Activated CD4-positive, alpha-beta T cell treated with anti-CD3 and anti-CD28 coated beads for 36 hours (primary cell): ENCODE measurements around the gene CALR3. TPM values are rescaled to one million over a fixed set of nuclear protein-coding genes. Genes with fewer than 3 reads are reported as not detected.
A peak's percentile ranks its signal among the peaks of the same experiment; 100 is the strongest.
"Not testable (repeated sequence)": the region's sequence is repeated elsewhere in the genome, so short reads cannot be mapped to it uniquely, and the experiment has no call there.

Experiments
- ATAC-seq: fragments of 200-7000 bp; cut with Tn5 transposase; one replicate; pipeline ENCODE4 v1.10.0; 2021; ENCODE audit warnings: mild to moderate bottlenecking, moderate library complexity
- CTCF ChIA-PET: fragments of 350-600 bp; sonication (Branson Sonifier 250); formaldehyde crosslinking; loops from one replicate; lab custom pipeline; 2021; ENCODE audit warnings: antibody characterized with exemption; lab: Charles Lee
- POLR2A ChIA-PET: fragments of 350-600 bp; sonication (Branson Sonifier 250); formaldehyde crosslinking; loops from one replicate; lab custom pipeline; 2021; ENCODE audit warnings: antibody characterized with exemption, inconsistent platforms; lab: Charles Lee
- DNase-seq: peaks from one replicate; pipeline ENCODE4 v3.0.0-alpha.2; 2020
- H3K27ac Mint-ChIP-seq: one replicate; pipeline ENCODE4 v1.8.0; 2021; ENCODE audit warnings: mixed read lengths
- H3K27me3 Mint-ChIP-seq: one replicate; pipeline ENCODE4 v1.8.0; 2021; ENCODE audit warnings: mixed read lengths
- H3K36me3 Mint-ChIP-seq: one replicate; pipeline ENCODE4 v1.8.0; 2021; ENCODE audit warnings: low read depth, mixed read lengths
- H3K4me1 Mint-ChIP-seq: one replicate; pipeline ENCODE4 v1.8.0; 2021; ENCODE audit warnings: mixed read lengths
- H3K4me3 Mint-ChIP-seq: one replicate; pipeline ENCODE4 v1.8.0; 2021; ENCODE audit warnings: mild to moderate bottlenecking, moderate library complexity, mixed read lengths
- H3K9me3 Mint-ChIP-seq: one replicate; pipeline ENCODE4 v1.8.0; 2021; ENCODE audit warnings: low read depth, mixed read lengths
- intact Hi-C, 2 experiments: fragments of 100-400 bp; cut with DNase I in 1 of 2; cut with micrococcal nuclease in 1 of 2; formaldehyde crosslinking; loops; one replicate each; pipeline versions ENCODE4 v1.14.2 to v1.15.1; 2022 to 2024; cut with DNase I, micrococcal nuclease
- total RNA-seq, 2 experiments: library from RNA; stranded (reverse); gene quantifications; one replicate each; pipeline ENCODE4 v1.2.3, GENCODE V29; 2021

The CALR3 gene
- total RNA-seq, 2 experiments from 2014 or later, result not detected

GRCh38 chr19:16514383-16515019 lies 18.5 kb upstream of the CALR3 start:
- ATAC-seq, result no peak
- no peak for DNase-seq
- intact Hi-C loops, result no loop called here

GRCh38 chr19:16512611-16513010 lies 16.6 kb upstream of the CALR3 start:
- H3K4me1 Mint-ChIP-seq, CTCF ChIA-PET, H3K9me3 Mint-ChIP-seq, H3K27me3 Mint-ChIP-seq, H3K4me3 Mint-ChIP-seq, POLR2A ChIA-PET, DNase-seq, H3K27ac Mint-ChIP-seq, intact Hi-C loops, ATAC-seq: not testable (repeated sequence)
- peaks cover 14% of the 10 kb centered on the region for H3K36me3 Mint-ChIP-seq

More at GRCh38 chr19:16514383-16515019, 18.5 kb upstream of the CALR3 start:
- Mint-ChIP-seq H3K4me1 (no peaks in the 10 kb centered on the region), H3K36me3 (peaks cover 23% of the 10 kb centered on the region), H3K27ac (no peak overlapping the region), H3K27me3 (no peaks in the 10 kb centered on the region), H3K9me3 (no peaks in the 10 kb centered on the region), H3K4me3 (no peak overlapping the region)
- ChIA-PET CTCF (interaction anchor here (0.5 kb wide), 1 partner anchor 16 kb away, joined by 3 read pairs; no protein-coding TSS in a partner anchor), POLR2A (no interaction called here)

- Mint-ChIP-seq H3K4me1 (no peaks in the 10 kb centered on the region), H3K27ac (no peak overlapping the region), H3K36me3 (peaks cover 11% of the 10 kb centered on the region), H3K4me3 (no peak overlapping the region), H3K9me3 (no peaks in the 10 kb centered on the region), H3K27me3 (no peaks in the 10 kb centered on the region)
- POLR2A ChIA-PET, result no interaction called here
- DNase-seq (no peak), ATAC-seq (no peak)
- CTCF ChIA-PET, result interaction anchor here (0.6 to 1.2 kb wide), 2 partner anchors 118 to 126 kb away, joined by 3 to 6 read pairs; no protein-coding TSS in a partner anchor
- intact Hi-C loops, result no loop called here
Observed at GRCh38 chr19:16509141-16510061, 13.4 kb upstream of the CALR3 start.

GRCh38 chr19:16508546-16508945 lies 12.6 kb upstream of the CALR3 start:
- DNase-seq (no peak), ATAC-seq (no peak)
- Mint-ChIP-seq H3K4me1 (no peaks in the 10 kb centered on the region), H3K36me3 (peaks cover 13% of the 10 kb centered on the region), H3K27me3 (no peaks in the 10 kb centered on the region), H3K4me3 (no peak overlapping the region), H3K9me3 (no peaks in the 10 kb centered on the region), H3K27ac (no peak overlapping the region)
- CTCF ChIA-PET, result interaction anchor here (0.7 kb wide), 1 partner anchor 70 kb away, joined by 4 read pairs; no protein-coding TSS in a partner anchor
- POLR2A ChIA-PET, result interaction anchor here (0.6 kb wide), 1 partner anchor 49 kb away, joined by 4 read pairs; no protein-coding TSS in a partner anchor
- intact Hi-C loops, result no loop called here

- POLR2A ChIA-PET, result no interaction called here
- Mint-ChIP-seq H3K9me3 (no peaks in the 10 kb centered on the region), H3K4me3 (no peak overlapping the region), H3K4me1 (no peaks in the 10 kb centered on the region), H3K27ac (no peak overlapping the region), H3K27me3 (no peaks in the 10 kb centered on the region), H3K36me3 (peaks cover 22% of the 10 kb centered on the region)
- ATAC-seq, result no peak
- no peak for DNase-seq
- intact Hi-C loops, result no loop called here
- CTCF ChIA-PET, result interaction anchor here (0.6 kb wide), 3 partner anchors 34 to 315 kb away, joined by 3 read pairs; no protein-coding TSS in a partner anchor
Observed at GRCh38 chr19:16506961-16507360, 11.0 kb upstream of the CALR3 start.

- H3K4me3 Mint-ChIP-seq, H3K27me3 Mint-ChIP-seq, intact Hi-C loops, H3K27ac Mint-ChIP-seq, DNase-seq, H3K9me3 Mint-ChIP-seq, ATAC-seq, POLR2A ChIA-PET, H3K4me1 Mint-ChIP-seq: not testable (repeated sequence)
- CTCF ChIA-PET, result interaction anchor here (0.6 kb wide), 2 partner anchors 111 to 316 kb away, joined by 3 read pairs; no protein-coding TSS in a partner anchor
- H3K36me3 Mint-ChIP-seq, result peaks cover 23% of the 10 kb centered on the region
Observed at GRCh38 chr19:16506161-16506560, 10.2 kb upstream of the CALR3 start.

GRCh38 chr19:16504271-16504670 lies 8.3 kb upstream of the CALR3 start:
- no peak for DNase-seq
- ChIA-PET POLR2A (no interaction called here), CTCF (interaction anchor here (0.6 kb wide), 2 partner anchors 20 to 134 kb away, joined by 3 to 7 read pairs; no protein-coding TSS in a partner anchor)
- Mint-ChIP-seq H3K4me3 (no peak overlapping the region), H3K4me1 (no peaks in the 10 kb centered on the region), H3K36me3 (peaks cover 21% of the 10 kb centered on the region), H3K27me3 (no peaks in the 10 kb centered on the region), H3K9me3 (no peaks in the 10 kb centered on the region), H3K27ac (no peak overlapping the region)
- no peak for ATAC-seq
- intact Hi-C loops, result no loop called here

GRCh38 chr19:16497837-16498236 lies 1.9 kb upstream of the CALR3 start:
- Mint-ChIP-seq H3K9me3 (no peaks in the 10 kb centered on the region), H3K27ac (no peak overlapping the region), H3K36me3 (peaks cover 11% of the 10 kb centered on the region), H3K4me1 (peaks cover 13% of the 10 kb centered on the region), H3K4me3 (peak overlapping the region; percentile 89), H3K27me3 (no peaks in the 10 kb centered on the region)
- ChIA-PET POLR2A (no interaction called here), CTCF (interaction anchor here (0.9 kb wide), 1 partner anchor 17 kb away, joined by 3 read pairs; no protein-coding TSS in a partner anchor)
- intact Hi-C loops, result loop anchor here in 1 of 2 experiments (2.0 kb wide), 1 partner anchor 661 kb away; no protein-coding TSS in a partner anchor
- ATAC-seq (no peak), DNase-seq (no peak)

- no peak for ATAC-seq
- no peaks in the 10 kb centered on the region for H3K9me3 Mint-ChIP-seq
- ChIA-PET POLR2A (no interaction called here), CTCF (no interaction called here)
- H3K36me3 Mint-ChIP-seq, result peaks cover 7% of the 10 kb centered on the region
- peaks cover 13% of the 10 kb centered on the region for H3K4me1 Mint-ChIP-seq
- intact Hi-C loops, result loop anchor here in 1 of 2 experiments (2.0 kb wide), 1 partner anchor 660 kb away; no protein-coding TSS in a partner anchor
- no peak for DNase-seq
- H3K4me3 Mint-ChIP-seq, result peak overlapping the region; percentile 89
- H3K27ac Mint-ChIP-seq, result no peak overlapping the region
- no peaks in the 10 kb centered on the region for H3K27me3 Mint-ChIP-seq
Observed at GRCh38 chr19:16497042-16497441, 1.1 kb upstream of the CALR3 start.

- peak overlapping the region; percentile 31 for H3K27ac Mint-ChIP-seq
- no peak for DNase-seq
- POLR2A ChIA-PET, result interaction anchor here (0.5 kb wide), 1 partner anchor 159 kb away, joined by 4 read pairs; no protein-coding TSS in a partner anchor
- H3K27me3 Mint-ChIP-seq, result no peaks in the 10 kb centered on the region
- peaks cover 13% of the 10 kb centered on the region for H3K4me1 Mint-ChIP-seq
- H3K4me3 Mint-ChIP-seq, result peak overlapping the region; percentile 89
- no peak for ATAC-seq
- CTCF ChIA-PET, result no interaction called here
- peaks cover 7% of the 10 kb centered on the region for H3K36me3 Mint-ChIP-seq
- H3K9me3 Mint-ChIP-seq, result no peaks in the 10 kb centered on the region
- intact Hi-C loops, result loop anchor here (1.0 to 2.0 kb wide), 14 partner anchors 24 to 771 kb away; partner anchors contain the start of genes CHERP (in 2 of the 2), MED26 (in 2 of the 2), AP1M1 (in 1 of the 2) and BABAM1 (in 1 of the 2)
Observed at GRCh38 chr19:16496613-16496983, 631 bp upstream of the CALR3 start.

GRCh38 chr19:16486476-16486875 lies 9.5 kb downstream of the CALR3 start:
- DNase-seq, POLR2A ChIA-PET, H3K9me3 Mint-ChIP-seq, H3K27me3 Mint-ChIP-seq, H3K4me3 Mint-ChIP-seq, H3K27ac Mint-ChIP-seq, H3K4me1 Mint-ChIP-seq, ATAC-seq, H3K36me3 Mint-ChIP-seq, intact Hi-C loops: not testable (repeated sequence)
- CTCF ChIA-PET, result interaction anchor here (0.6 kb wide), 1 partner anchor 282 kb away, joined by 3 read pairs; no protein-coding TSS in a partner anchor
